Measurements from ENCODE around the gene SLC6A17.

DNA sequence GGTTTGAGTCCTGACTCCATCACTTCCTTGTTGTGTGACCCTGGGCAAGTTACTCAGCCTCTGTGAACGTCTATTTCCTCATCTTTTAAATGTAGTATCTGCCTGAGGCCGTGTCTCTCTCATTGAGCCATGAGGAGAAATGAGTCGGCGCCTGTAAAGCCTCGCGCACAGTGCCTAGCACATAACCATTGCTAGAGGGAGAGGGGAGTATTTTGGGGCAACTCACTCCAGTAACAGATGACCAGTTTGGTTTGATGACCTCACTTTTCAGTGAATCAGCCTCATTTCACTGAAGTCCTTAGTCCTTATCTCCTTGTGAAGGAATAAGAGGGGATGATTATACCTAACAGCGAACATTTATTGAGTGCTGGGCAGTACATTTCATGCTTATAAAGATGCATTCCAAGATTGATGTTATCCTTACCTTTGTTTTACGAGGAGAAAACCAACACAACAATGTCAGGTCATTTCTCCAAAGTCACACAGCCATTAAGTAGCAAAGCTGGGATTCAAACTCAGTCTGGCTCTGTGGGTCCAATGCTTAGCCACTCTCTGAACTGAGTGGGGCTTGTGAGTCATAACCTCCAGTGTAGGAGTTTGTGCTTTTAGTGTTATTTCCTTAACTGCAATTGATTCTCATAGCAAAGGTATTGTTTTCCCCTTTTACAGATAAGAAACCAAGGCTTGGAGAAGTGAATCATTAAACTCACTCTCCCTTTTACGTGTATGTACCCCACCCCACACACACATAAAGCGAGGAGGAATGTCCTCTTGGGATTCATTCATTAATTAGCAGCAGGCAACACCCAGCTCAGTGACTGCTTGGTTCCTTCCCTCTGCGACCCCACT lies 85.8 kb downstream of the SLC6A17 start:
- no peak for TF ChIP-seq POLR2A (IDR thresholded peaks at IDR 0.05; ENCODE audit: low read depth, low read length)
- TF ChIP-seq, protein P1, sequence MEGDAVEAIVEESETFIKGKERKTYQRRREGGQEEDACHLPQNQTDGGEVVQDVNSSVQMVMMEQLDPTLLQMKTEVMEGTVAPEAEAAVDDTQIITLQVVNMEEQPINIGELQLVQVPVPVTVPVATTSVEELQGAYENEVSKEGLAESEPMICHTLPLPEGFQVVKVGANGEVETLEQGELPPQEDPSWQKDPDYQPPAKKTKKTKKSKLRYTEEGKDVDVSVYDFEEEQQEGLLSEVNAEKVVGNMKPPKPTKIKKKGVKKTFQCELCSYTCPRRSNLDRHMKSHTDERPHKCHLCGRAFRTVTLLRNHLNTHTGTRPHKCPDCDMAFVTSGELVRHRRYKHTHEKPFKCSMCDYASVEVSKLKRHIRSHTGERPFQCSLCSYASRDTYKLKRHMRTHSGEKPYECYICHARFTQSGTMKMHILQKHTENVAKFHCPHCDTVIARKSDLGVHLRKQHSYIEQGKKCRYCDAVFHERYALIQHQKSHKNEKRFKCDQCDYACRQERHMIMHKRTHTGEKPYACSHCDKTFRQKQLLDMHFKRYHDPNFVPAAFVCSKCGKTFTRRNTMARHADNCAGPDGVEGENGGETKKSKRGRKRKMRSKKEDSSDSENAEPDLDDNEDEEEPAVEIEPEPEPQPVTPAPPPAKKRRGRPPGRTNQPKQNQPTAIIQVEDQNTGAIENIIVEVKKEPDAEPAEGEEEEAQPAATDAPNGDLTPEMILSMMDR (IDR thresholded peaks at IDR 0.05; ENCODE audit: extremely low read depth in 1 of 2, insufficient read depth in 1 of 2, low read depth in 1 of 2, low read length in 2 of 2): no peak
- TF ChIP-seq MYC (IDR thresholded peaks at IDR 0.05; ENCODE audit: low read depth, low read length): no peak
- TF ChIP-seq GATA2 (IDR thresholded peaks at IDR 0.05; ENCODE audit: insufficient read depth, insufficient read length, low read depth, low read length): peak; percentile 59
- no peak for TF ChIP-seq POLR2AphosphoS5 (IDR thresholded peaks at IDR 0.05; ENCODE audit: insufficient read depth, low read depth, low read length)
- TF ChIP-seq, protein P2, sequence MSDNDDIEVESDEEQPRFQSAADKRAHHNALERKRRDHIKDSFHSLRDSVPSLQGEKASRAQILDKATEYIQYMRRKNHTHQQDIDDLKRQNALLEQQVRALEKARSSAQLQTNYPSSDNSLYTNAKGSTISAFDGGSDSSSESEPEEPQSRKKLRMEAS (IDR thresholded peaks at IDR 0.05; ENCODE audit: insufficient read depth, insufficient read length): no peak
